Measurements from ENCODE around the gene UBE2F.
"Not testable (repeated sequence)": the region's sequence is repeated elsewhere in the genome, so short reads cannot be mapped to it uniquely, and the experiment has no call there.

The UBE2F gene

DNA sequence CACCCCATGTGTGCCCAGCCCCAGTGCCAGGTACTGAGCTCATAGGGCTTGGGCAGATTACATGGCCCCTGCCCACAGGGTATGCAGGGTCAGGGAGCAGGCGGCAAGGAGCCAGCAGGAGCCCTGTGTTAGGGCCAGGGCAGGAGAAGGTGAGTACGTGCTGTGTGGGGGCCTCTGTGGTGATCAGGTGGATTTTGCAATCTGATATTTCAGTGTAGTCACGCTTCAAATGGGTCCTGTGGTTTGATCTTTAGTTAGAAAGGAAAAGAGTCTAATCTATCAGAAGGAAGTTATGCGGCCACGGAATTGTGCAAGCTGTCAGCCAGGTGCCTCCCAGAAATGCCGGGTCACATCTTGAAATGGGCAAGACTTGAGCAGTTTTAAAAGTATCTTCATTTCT, 13.9 kb downstream of the UBE2F start:
- DNase-seq, result no peak

DNA sequence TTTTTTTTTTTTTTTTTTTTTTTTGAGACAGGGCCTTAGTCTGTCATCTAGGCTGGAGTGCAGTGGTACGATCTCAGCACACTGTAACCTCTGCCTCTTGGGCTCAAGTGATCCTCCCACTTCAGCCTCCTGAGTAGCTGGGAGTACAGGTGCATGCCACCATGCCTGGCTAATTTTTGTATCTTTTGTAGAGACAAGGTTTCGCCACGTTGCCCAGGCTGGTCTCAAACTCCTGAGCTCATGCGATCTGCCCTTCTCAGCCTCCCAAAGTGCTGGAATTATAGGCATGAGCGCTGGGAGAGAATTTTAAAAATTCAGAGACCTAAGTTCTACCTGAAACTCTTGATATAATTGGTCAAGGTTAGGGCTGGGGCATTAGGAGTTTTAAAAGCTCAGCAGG, 14.8 kb downstream of the UBE2F start:
- not testable (repeated sequence) for DNase-seq

GRCh38 chr2:237982039-237982725, 15.4 kb downstream of the UBE2F start:
- no peak for DNase-seq

DNA sequence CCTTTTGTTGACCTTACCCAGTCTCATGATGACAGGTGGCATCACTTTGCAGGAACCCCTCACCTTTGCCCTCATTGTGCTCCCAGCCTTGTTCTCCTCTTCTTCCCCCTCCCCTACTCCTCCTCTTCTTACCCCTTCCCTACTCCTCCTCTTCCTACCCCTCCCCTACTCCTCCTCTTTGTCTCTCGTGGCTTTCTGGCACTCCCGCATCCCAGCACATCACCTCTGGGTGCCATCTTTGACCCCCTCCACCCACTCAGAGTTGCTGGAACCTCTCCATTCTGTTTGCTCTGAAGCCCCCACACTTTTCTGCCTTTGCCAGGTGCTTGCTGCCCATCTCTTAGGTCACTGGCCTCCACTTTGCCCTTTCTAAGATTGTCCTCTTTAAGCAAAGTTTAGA, 17.1 kb downstream of the UBE2F start:
- DNase-seq, result no peak

DNA sequence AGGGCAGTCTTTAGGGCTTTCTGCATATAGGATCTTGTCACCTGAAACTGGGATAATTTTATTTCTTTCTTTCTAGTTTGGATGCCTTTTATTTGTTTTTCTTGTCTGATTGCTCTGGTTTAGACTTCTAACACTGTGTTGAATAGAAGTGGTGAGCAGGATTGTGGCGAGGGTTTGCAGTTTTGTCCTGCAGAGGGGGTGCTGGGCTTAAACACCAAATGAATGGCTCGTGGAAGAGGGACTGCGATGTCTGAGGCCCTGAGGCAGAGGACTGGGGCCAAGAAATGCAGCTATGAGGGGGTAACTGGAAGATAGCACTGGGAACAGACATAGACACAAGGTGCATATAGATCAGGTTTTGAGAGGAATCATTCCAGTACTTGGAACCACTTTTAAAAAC, 20.5 kb downstream of the UBE2F start:
- no peak for DNase-seq

GRCh38 chr2:237993701-237994100, 26.9 kb downstream of the UBE2F start:
- DNase-seq, result no peak

DNA sequence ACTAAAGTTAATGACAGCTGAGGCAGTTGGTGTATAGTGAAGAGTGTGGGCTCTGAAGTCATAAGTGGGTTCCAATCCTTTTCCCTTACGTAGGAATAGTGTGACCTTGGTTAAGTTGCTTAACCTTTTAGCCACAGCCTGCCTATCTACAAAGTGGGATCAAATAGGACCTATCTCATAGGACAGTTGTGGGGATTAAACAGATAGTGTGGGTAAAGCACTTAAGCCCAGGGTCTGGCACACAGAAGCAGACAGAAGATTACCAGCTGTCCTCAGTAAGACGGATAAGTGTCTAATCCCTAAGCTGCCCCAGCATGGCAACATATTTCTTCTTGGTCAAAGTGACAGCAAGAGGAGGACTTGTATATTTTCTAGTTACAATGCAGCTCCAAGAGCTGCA, 28.2 kb downstream of the UBE2F start:
- no peak for DNase-seq

- no peak for DNase-seq
These were observed 29.3 kb downstream of the UBE2F start for GRCh38 chr2:237996021-237996593.

DNA sequence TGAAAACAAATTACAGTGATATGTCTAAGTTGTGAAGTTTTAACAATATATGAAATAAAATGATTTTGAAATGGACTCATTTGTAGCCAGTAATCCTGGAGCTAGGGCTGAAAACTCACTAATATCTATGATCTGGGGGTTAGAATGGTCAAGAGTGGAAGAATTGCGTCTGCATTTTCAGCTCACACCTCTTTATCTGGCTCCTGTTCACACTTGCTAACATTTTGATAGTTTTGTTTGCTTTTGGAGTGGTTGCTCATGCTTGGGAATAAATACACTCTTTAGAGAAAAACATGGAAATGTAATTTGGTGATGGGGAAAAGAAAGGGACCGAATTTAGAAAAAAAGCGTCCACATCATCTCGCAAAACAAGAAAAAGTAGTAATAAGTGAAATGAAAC, 30.7 kb downstream of the UBE2F start:
- no peak for DNase-seq

- no peak for DNase-seq
These were observed 31.7 kb downstream of the UBE2F start for GRCh38 chr2:237998530-237998929.

DNA sequence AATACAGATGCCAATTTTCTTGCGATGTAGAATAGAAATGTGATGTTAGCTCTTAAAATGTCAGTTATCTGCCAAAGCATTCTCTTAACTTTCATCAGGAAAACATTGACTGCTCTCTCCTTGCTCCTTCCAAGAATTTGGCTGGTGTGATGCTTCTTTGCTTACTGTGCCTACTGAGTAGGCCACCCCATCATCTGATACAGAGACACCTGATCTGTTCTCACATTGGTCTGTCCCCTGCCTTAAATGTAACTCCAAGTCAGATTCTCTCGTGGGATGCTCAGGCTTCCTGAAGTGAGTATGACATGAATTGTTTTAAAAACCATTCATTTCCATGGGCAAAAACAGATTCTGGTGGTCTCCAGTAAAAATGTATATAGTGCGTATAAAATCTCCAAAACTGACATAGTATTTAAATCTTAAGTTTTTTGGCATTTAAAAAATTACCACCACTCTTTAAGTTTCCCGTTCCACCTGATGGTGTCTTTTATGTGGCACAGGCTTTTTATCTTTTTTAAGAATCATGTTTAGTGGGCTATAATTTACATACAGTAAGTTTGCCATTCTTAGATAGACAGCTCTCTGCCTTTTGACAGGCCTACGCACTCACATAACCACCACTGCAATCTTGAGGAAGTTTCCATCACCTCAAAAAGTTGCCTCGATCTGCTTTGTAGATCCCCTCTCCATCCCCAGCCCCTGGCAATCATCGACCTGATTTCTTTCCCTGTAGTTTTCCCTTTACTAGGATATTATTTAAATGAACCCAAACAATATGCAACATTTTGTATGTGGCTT, 36.6 kb downstream of the UBE2F start:
- no peak for DNase-seq

DNA sequence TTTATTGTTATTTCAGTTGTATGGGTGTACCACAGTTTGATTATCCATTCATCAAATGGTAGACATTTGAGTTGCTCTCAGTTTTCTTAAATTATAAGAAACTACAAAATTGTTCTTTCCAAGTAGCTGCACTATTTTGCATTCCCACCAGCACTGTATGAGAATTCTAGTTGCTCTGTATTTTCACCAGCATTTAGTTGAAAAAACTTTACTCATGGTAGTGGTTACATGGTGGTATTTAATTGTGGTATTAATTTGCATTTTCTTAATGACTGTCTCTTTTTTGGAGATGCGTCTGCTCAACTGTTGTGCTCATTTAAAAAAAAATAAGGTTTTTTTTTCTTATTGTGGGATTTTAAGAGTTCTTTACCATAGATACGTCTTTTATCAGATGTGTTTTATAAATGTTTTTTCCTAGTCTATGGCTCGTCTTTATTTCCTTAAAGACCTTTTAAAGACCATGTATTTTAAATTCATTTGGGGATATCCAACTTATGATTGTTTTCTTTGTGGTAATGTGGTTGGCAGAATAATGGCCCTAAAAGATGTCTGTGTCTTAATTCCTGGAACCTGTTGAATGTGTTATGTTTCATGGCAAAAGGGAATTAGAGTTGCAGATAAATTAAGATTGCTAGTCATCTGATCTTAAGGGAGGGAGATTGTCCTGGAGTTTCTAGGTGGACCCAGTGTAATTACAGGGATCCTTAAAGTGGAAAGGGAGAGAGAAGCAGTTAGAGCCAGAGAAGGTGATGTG, 37.4 kb downstream of the UBE2F start:
- DNase-seq, result no peak

DNA sequence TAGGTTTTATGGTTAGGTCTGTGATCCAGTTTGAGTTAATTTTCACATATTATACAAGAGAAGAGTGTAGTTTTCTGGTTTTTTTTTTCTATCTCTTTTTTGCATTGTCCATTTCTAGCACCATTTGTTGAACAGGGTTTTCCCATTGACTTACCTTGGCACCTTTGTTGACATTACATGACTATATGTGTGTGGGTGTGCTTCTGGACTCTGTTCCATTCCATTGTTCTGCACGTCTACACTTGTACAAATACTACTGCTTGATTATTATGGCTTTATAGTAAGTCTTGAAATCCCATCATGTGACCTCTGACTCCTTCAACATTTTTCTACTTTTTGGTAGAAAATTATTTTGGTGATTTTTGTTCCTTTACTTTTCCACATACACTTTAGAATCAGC, 38.7 kb downstream of the UBE2F start:
- no peak for DNase-seq

- no peak for DNase-seq
These were observed 39.7 kb downstream of the UBE2F start for GRCh38 chr2:238006510-238006909.

GRCh38 chr2:238007924-238008323, 41.1 kb downstream of the UBE2F start:
- DNase-seq, result no peak

GRCh38 chr2:238009563-238009962, 42.7 kb downstream of the UBE2F start:
- DNase-seq, result no peak

GRCh38 chr2:238010572-238010971, 43.8 kb downstream of the UBE2F start:
- no peak for DNase-seq

DNA sequence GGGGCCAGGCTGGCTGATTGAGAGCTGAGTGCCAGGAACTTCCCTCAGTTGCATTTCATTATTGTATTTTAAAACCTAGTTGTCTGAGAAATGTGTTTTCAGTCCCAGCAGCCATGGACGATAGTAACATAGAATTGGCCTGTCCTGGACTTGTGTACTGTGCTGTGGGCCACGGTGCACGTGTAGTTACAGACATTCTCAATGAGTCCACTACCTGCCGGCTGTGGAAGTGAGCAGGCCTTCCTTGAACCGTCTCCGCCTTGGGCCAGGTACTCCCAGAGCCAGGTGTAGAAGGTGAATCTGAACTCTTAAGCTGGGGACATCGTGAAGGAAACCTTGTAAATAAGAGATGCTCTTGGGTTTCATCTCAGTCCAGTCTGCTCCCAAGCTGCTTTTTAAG, 47.0 kb downstream of the UBE2F start:
- no peak for DNase-seq

GRCh38 chr2:238015705-238016104, 48.9 kb downstream of the UBE2F start:
- no peak for DNase-seq

- no peak for DNase-seq
These were observed 49.7 kb downstream of the UBE2F start for GRCh38 chr2:238016526-238016925.

DNA sequence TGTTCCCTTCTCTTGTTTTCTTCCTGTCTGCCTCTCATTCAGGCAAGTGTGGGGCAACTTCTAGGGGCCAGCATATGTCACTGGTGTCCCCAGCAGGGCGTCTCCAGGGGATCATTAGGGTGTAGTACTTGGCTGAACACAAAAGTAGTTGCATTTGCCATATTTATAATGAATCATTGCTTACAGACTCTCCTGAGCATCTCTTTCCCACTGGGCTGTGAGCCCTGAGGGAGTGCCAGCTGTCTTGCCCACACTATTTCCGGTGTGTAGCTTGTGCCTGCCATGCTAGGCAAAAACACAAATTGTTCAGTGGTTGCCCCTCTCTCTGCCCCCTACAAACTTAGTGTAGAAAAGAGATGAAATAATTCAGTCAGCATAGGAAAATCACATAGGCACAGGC, 53.1 kb downstream of the UBE2F start:
- DNase-seq, result no peak

- no peak for DNase-seq
These were observed 54.0 kb downstream of the UBE2F start for GRCh38 chr2:238020816-238021215.

DNA sequence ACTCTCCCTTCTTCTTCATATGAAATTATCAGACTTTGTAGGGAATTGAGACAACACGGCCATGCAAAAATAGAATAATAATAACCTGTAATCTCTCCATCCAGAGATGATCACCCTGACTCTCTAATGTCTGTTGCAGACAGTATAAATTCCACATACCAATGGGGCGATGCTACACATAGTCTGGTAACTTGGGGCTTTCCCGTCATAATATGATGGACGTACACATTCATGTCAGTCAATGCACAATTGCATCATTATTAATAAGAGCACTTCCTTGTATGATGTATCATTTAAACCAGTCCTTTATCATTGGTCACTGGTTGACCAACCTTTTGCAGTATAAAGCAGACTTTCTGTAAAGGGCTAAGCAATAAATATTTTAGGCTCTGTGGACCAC, 54.5 kb downstream of the UBE2F start:
- DNase-seq, result no peak
